ENCODE data around the gene ZDHHC20. TPM values are rescaled to one million over a fixed set of nuclear protein-coding genes. Genes with fewer than 3 reads are reported as not detected.

The ZDHHC20 gene, protein sequence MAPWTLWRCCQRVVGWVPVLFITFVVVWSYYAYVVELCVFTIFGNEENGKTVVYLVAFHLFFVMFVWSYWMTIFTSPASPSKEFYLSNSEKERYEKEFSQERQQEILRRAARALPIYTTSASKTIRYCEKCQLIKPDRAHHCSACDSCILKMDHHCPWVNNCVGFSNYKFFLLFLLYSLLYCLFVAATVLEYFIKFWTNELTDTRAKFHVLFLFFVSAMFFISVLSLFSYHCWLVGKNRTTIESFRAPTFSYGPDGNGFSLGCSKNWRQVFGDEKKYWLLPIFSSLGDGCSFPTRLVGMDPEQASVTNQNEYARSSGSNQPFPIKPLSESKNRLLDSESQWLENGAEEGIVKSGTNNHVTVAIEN
- 102 TPM for total RNA-seq

DNA sequence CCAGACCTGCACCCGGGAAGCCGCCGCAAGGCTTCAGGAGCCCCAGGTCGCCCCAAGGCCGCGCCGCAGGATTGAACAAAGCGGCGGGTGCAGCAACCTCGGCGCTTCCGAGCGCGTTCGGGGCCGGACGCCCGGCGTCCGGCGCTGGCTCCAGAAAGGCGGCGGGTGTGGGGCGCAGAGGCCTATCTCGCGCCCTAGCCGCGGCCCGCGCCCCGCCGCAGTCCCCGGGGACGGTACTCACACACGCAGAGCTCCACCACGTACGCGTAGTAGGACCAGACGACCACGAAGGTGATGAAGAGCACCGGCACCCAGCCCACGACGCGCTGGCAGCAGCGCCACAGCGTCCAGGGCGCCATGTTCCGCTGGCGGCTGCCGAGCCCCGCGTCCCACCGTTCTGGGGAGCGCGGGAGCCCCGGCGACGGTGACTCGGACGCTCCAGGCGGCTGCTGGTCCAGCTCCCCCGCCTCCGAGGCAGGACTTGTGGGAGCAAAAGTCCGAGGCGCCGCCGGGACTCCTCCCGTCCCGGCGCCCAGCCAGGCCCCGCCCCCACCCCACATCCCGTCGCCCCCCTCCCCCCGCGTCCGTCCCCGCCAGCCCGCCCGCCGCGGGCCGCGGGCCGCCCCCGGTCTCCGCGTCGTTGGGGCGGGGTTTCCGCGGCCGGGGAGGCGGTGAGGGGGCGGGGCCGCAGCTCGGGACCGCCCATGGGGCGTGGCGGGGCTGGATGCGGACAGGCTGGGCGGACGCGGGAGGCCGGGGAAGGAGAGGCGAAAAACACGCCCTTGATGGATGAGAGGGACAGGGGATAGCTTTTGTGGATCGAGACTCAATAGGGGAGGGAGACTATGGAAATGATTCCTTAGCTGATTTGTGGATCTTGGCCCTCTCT lies at the start of gene ZDHHC20:
ZDHHC20 (minus strand) TSS at position 491 of the 889 bp plus-strand sequence; CDS start at position 359, 132 bp downstream.
- peak; percentile 74 for DNase-seq

DNA sequence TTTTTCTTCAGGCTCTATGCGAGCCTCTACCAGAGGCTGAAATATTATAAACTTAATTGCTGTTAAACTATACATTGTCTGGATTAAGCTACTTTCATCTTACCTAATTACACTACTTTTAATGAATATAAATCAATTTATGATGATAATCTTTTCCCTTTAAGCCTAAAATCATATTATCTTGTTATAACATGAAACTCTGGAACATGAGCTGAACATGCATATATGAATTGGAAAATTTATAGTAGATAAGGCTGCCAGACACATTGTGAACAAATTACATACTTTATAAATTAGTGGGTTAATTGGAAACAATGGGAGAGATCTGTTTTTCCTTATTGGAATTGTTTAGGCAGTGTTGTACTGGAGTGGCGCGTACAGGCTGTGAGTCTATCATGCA lies 45.3 kb upstream of the ZDHHC20 start:
- DNase-seq: no peak

DNA sequence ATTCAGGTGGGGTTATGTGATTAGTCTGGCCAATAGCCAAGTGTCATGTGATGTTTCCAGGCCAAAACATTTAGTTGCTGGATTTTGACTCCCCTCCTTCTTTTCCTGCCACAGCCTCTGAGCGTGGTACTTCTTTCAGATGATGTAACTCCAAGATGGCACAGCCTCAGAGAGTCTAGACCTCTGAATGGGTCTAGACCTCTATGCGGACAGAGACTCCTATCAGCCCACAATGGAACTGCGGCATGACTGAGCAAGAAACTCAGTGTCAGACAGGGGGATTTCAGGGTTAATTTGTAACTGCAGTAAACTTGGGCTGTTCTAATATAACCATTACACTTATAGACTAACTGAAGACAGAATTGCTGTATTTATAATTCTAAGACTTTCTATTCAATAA lies 42.6 kb upstream of the ZDHHC20 start:
- no peak for DNase-seq

DNA sequence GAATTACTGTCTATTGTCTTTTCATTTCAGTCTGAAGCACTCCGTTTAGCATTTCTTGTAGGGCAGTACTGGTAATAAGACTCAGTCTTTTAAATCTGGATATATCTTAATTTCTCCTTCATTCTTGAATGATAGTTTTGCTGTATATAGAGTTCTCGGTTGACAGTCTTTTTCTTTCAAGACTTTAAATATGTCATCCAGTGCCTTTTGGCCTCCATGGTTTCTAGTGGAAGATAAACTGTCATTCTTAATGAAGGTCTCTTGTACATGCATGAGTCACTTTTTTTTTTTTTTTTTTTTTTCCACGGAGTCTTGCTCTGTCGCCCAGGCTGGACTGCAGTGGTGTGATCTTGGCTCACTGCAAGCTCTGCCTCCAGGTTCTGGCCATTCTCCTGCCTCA lies 27.2 kb upstream of the ZDHHC20 start:
- no peak for DNase-seq

DNA sequence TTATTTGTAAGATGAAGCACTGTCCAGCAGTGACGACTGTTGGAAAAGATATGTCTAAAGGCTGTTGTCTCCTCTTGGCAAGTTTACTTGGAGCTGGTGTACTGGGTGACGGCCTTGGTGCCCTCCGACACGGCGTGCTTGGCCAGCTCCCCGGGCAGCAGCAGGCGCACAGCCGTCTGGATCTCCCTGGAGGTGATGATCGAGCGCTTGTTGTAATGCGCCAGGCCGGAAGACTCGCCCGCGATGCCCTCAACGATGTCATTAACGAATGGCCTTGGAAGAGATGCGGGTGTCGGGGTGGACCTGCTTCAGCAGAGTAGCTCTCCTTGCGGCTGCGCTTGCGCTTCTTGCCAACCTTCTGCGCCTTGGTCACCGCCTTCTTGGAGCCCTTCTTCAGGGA lies 24.6 kb upstream of the ZDHHC20 start:
- DNase-seq: no peak

DNA sequence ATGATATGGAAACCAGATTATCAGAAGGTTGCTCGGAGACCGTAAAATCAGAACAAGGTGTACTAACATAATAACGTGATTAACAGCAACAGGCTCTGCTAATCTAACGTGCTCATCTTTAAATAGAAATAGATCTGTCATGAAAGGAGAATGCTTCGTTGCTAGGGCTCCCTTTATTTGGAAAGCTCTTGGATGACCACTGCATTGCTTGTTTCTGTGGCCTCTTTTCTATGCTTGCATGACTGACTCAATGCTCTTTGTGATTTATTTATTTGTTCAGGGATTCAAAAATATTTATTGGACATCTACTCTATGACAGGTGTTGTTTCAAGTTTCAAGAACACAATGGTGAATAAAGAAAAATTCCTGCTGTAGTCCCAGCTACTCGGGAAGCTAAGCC lies 22.3 kb upstream of the ZDHHC20 start:
- no peak for DNase-seq

DNA sequence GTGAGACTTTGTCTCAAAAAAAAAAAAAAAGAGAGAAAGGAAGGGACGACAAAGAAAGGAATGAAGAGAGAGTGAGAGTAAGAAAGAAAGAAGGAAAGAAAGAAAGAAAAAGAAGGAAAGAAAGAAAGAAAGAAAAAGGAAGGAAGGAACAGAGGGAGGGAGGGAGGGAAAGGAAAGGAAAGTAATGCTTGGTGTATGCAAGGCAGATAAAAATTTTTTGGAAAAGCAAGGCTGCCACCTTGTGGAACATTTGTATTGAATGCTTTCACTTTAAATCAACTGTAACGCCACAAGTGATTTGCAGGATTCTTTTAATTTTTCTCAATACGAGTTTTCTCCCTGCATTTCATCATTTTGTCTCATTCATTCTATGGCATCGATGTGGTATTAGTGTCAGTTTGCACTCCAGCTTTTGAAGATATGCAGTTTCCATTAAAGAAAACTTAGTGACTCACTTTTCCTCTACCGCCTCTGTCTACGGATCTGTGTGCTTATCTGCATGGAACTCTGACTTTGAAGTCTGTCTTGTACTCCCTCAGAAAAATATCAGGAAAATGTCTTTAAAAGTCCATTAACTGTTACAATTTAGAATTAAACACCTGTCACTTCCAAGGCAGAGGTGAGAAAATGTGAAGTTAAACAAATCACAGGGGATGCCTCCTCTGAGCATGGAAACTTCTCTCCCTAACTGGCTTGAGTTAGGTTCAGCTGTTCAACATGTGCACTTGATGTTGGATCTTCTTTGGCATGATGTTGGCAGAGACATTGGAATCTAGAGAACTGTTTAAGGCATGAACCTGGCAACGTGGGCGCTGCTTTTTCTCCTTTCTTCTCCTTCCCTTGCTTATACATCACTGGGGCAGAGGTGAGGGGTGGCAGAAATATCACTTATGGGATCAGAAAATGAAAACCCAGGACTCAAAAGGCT lies 20.0 kb upstream of the ZDHHC20 start:
- peak; percentile 78 for DNase-seq

DNA sequence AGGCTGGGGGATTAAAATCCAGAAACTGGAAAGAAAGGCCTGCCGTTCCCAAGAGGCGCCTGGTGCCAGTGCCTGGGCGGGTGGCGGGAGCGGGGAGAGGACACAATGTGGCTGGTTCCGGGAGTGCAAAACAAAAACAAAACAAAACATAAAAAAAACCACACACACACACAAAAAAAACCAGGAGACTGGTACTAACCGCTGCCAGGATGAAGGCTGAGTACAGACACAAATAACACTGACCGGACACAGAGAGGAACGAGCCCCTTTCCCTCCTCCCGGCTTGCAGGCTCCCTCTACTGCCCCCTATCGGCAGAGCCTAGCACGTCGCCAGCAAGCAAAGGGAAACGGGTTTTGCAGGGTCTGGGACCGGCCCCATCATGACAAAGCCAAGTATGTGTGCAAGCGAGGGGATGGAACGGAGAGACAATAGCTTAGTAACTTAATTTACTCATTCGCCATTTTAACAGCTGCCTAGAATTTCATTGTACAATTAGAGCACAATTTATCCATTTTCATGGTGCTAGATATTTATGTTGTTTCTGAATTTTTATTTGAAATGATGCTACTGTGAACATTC lies 17.9 kb upstream of the ZDHHC20 start:
- DNase-seq: peak; percentile 48

DNA sequence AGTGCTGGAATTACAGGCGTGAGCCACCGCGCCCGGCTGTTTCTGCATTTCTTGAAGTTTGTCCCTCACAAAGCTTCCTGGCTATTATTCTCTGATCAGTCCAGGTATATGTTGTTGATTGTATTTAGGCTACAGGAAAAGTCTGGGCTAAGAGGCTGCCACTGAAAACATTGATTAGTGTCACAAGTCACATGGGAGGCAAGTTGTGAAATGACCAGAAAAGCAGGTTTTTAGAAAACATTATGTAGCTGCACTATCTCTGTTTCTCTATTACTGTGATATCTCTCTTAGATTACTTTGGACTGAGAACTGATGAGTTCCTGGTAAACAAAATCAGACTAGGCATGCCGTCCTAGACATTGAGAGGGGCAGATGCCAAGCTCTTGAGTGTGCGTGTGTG lies 16.0 kb upstream of the ZDHHC20 start:
- DNase-seq: no peak

DNA sequence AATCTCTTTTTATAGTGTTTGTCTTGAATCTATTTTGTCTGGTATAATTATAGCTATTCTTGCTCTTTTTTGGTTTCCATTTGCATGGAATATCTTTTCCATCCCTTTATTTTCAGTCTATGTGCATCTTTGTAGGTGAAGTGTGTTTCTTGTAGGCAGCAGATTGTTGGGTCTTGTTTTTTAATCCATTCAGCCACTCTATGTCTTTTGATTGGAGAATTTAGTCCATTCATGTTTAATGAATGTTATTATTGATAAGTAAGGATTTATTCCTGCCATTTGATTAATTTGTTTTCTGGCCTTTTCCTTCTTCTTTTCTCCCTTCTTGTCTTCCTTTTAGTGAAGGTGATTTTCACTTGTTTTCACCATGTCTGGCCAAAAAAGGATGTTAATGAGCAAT lies 11.7 kb upstream of the ZDHHC20 start:
- DNase-seq: no peak

DNA sequence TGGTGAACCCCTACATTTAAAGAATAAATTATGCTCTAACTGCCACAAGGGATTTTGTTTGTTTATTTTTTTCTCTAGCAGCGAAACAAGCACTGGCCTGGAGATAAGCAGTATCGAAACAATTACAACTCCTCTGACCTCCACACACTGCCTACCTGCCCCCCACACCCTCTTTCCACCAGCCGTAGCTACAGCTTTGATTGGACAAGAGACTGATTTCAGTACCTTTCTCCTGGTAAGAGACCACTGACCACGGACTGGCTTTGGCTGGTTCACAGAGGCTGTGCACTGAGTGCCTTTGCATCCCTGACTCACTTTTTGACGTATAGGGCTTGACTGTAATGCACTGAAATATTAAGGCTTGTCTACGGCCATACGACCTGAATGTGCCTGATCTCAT lies 7.4 kb upstream of the ZDHHC20 start:
- no peak for DNase-seq

DNA sequence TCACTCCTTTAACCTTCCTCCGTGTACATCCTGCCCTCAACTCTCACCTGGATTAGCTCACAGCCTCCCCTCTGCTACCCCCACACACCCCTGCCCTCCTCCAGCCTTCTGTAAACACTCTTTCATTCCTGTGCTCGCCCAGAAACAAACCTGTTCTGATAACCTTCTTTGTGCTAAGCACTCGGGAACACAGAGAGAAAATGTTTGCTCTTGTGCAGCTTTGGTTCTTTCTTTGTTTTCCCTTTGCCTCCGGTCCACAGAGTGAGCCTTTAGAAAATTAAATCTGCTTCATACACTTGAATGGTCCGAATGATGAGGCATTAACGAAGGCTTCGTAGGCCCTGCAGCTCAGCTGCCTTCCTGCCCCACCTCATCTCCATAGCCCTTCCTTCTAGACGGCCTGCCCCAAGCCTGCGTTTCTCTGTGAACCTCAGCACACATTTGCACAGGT lies 6.6 kb upstream of the ZDHHC20 start:
- no peak for DNase-seq

DNA sequence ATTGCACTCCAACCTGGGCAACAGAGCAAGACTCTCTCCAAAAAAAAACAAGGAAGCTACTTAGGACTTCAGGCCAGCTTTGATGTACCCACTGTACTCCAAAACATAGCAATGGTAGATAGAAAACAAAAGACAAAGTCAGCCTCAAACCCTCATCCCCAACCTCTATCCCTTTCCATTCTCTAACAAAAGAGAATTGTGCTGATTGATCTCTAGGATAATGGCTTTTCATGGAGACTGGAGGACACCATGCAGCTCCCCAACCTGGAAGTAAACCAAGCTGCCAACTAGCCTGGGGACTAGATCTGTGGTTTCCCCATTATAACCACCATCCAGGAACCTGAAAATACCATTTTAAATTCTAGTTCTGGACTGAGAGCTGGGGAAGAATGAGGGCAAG lies 4.3 kb upstream of the ZDHHC20 start:
- DNase-seq: no peak

DNA sequence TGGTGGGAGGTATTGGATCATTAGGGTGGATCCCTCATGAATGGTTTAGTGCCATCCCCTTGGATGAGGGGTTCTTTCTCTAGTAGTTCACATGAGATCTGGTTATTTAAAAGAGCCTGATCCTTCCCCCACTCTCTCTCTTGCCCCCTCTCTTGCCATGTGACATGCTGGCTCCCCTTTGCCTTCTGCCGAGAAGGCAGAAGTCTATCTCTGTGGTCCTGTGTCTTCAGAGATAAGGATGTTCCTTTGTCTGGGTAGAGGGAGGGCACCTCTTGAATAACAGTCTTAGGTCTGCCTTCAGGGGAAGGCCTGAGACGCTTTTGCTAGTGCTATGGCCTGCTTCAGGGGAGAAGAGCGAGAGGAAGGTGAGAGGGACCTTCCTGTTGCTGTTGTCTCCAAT lies 2.0 kb upstream of the ZDHHC20 start:
- DNase-seq: no peak

DNA sequence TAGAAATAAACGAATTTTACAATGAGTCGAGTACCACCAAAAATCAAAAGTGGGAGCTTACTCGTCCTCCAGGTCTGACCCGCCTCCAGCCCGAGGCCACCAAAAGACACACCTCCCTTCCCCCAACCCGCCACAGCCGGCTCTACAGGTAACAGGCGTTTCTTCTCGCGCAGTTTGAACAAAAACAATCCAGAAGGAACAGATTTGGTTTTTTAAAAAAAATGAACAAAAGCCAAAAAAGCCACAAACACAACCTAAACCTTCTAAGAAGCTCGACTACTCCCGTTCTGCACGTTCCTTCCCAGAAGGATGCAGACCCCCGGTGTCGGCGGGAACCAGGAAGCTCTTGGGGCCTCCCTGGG lies 671 bp downstream of the ZDHHC20 start:
- no peak for DNase-seq

DNA sequence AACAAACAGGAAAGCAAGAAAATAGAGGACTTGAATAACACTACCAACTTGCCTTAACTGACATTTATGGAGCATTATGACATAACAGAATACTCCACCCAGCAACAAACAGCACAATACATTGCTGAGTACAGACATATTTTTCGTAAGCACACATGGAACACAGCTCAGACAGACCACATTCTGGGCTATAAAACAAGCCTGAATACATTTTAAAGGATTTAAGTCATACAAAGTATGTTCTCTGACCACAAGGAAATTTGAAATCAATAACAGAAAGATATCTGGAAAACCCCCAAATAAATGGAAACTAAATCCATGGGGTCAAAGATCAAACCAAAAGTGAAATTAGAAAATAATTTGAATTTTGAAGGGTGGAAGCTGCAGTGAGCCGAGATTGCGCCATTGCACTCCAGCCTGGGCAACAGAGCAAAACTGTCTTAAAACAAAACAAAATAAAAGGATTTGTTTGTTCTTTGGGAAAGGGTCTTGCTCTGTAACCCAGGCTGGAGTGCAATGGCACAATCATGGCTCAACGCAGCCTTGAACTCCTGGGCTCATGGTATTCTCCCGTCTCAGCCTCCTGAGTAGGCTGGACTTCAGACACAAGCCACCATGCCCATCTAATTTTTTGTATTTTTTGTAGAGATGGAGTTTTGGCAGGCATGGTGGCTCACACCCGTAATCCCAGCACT lies 5.6 kb downstream of the ZDHHC20 start:
- peak; percentile 44 for DNase-seq

DNA sequence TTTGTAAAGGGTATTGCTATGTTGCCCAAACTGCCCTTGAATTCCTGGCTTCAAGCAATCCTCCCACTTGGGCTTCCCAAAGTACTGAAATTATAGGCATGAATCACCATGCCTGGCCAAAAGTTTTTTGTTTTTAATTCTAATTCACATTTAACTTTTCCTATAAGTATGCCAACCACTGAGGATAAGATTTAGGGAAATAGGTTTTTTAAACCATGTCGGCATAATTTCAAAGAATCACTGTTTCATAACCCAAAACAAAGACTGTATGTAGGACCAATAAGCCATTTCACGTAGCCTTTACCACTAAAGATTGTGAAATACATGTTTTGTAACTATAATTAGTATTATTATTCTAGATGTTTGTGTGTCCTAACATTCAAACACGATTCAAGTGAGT lies 8.2 kb downstream of the ZDHHC20 start:
- DNase-seq: no peak

DNA sequence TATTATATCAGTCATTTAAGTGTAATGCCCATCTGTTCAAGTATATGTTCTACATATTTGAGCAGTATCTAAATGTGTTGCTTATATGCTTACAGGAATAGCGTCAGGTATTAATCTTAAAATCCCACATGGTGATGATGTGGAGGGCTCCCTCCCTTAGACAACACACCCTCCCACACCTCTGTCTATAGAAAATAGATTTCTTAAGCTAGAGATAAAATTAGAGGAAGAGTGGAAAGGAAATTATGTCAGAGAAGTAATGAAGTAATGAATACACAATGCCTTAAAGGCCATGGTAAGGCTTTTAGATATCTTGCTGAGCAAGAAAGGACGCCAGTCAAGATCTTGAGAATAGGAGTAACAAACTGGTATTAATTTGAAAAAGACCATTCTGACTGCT lies 12.4 kb downstream of the ZDHHC20 start:
- no peak for DNase-seq

DNA sequence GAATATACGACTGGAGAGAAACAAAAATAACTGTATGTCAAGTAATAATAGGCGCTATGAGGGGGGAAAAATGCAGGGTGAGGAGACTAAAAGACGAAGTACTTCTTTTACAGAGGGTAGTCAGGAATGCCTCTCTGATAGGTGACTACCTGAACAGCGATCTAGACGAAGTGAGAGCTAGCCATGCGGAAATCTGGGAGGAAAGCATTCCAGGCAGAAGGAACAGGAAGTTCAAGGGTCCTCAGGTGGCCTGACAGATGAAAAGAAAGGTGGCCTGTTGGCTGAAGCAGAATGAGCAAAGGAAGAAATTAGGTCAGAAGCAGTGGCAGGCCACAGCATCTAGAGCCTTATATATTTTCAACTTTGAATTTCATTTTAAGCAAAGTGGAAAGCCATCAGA lies 13.3 kb downstream of the ZDHHC20 start:
- no peak for DNase-seq

DNA sequence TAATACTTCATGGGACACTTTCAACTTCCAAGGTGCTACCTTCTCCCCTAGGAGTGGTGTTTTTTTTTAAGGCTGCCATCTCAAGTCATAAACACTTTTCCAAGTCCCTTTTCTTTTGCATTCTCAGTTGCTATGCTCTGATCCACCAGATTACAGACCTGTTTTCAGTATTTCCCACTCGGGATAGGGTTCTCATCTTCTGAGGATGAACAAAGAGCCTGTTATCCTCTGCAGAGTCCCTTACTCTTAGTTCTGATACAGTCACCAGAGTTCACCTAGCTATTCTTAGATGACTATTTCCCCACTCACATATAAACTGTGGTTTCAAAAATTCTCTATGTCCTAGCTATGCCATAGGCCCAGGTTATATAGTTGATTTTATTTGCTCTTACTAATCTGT lies 15.9 kb downstream of the ZDHHC20 start:
- no peak for DNase-seq

DNA sequence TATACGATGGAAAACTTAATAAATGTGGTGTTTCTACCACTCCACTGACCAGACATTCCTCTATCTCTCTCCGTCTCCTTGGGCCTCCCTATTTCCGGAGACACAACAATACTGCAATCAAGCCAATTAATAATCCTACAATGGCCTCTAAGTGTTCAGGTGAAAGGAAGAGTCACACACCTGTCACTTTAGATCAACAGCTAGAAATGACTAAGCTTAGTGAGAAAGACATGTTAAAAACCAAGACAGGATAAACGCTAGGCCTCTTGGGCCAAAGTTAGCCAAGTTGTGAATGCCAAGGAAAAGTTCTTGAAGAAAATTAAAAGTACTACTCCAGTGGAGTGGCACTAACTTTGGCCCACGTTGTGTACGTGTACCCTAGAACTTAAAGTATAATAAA lies 22.5 kb downstream of the ZDHHC20 start:
- no peak for DNase-seq

All from skin of body (tissue), 2 donors.